Karpas-422 (cell line): ENCODE measurements around the gene CHRDL2. TPM values are rescaled to one million over a fixed set of nuclear protein-coding genes. Genes with fewer than 3 reads are reported as not detected.
"Not testable (repeated sequence)": the region's sequence is repeated elsewhere in the genome, so short reads cannot be mapped to it uniquely, and the experiment has no call there.

Experiments used
- DNase-seq: peaks from one replicate; pipeline ENCODE4 v3.0.0-alpha.2; 2015
- H2AFZ ChIP-seq: fragments of 200-600 bp; sonication (generic); 2 replicates; pipeline ENCODE4 v1.6.1; 2014; ENCODE audit warnings: antibody characterized with exemption, low read length, mixed read lengths
- H3K27ac ChIP-seq: fragments of 200-600 bp; sonication (generic); 2 replicates; pipeline ENCODE4 v1.5.1; 2014; ENCODE audit warnings: mild to moderate bottlenecking, low read length, moderate library complexity
- H3K27me3 ChIP-seq: fragments of 200-600 bp; sonication (generic); 2 replicates; pipeline ENCODE4 v1.6.1; 2014; ENCODE audit warnings: low read length, mixed read lengths
- H3K36me3 ChIP-seq: fragments of 200-600 bp; sonication (generic); 2 replicates; pipeline ENCODE4 v1.6.1; 2014; ENCODE audit warnings: low read length, mixed read lengths; ENCODE audit not compliant: insufficient read depth
- H3K4me1 ChIP-seq: fragments of 200-600 bp; sonication (generic); 2 replicates; pipeline ENCODE4 v1.6.1; 2014; ENCODE audit warnings: mild to moderate bottlenecking, low read length, mixed read lengths
- H3K4me2 ChIP-seq: fragments of 200-600 bp; sonication (generic); 2 replicates; pipeline ENCODE4 v1.6.1; 2014; ENCODE audit warnings: low read length, low read depth, mild to moderate bottlenecking; ENCODE audit not compliant: poor library complexity, severe bottlenecking
- H3K4me3 ChIP-seq: fragments of 200-600 bp; sonication (generic); 2 replicates; pipeline ENCODE4 v1.5.1; 2014; ENCODE audit warnings: mild to moderate bottlenecking, antibody characterized with exemption, low read length, mixed read lengths
- H3K79me2 ChIP-seq: fragments of 200-600 bp; sonication (generic); 2 replicates; pipeline ENCODE4 v1.6.1; 2014; ENCODE audit warnings: mild to moderate bottlenecking, low read length, mixed read lengths
- H3K9ac ChIP-seq: fragments of 200-600 bp; sonication (generic); 2 replicates; pipeline ENCODE4 v1.6.0; 2014; ENCODE audit warnings: low read length
- H3K9me2 ChIP-seq: fragments of 200-600 bp; sonication (generic), shearing (Covaris generic); replicated peaks from 2 replicates; pipeline ENCODE4 v1.6.0; 2014; ENCODE audit warnings: mild to moderate bottlenecking, low read length, moderate library complexity; ENCODE audit not compliant: insufficient read depth
- H3K9me3 ChIP-seq: fragments of 300-700, 200-600 bp; sonication (generic); 2 replicates; pipeline ENCODE4 v1.6.1; 2014; ENCODE audit warnings: low read length, mixed read lengths
- H4K20me1 ChIP-seq: fragments of 200-600 bp; sonication (generic); 2 replicates; pipeline ENCODE4 v1.6.1; 2014; ENCODE audit warnings: mild to moderate bottlenecking, antibody characterized with exemption, low read length, low read depth; ENCODE audit not compliant: insufficient read depth
- total RNA-seq: library from RNA; depleted of rRNA; stranded (reverse); fragments of >200 nt; shearing (Covaris generic); gene quantifications from 2 replicates; pipeline ENCODE4 v1.2.3, GENCODE V29; 2014; ENCODE audit warnings: low replicate concordance

CHRDL2 gene
- total RNA-seq, 1 experiment from 2014 or later, result not detected

GRCh38 chr11:74773476-74773875 is 42.2 kb upstream of the CHRDL2 start:
- H3K9me3 ChIP-seq, result no peaks in the 10 kb centered on the region
- no peak overlapping the region for H2AFZ ChIP-seq
- H3K9me2 ChIP-seq, result no peaks in the 10 kb centered on the region
- peaks cover 100% of the 10 kb centered on the region for H3K79me2 ChIP-seq
- H3K9ac ChIP-seq, result no peak overlapping the region
- H3K4me1 ChIP-seq, result peaks cover 54% of the 10 kb centered on the region
- H3K36me3 ChIP-seq, result no peaks in the 10 kb centered on the region; the same call in 1 of the 2 replicates
- DNase-seq, result no peak
- no peak overlapping the region for H3K27ac ChIP-seq
- H3K4me2 ChIP-seq, result no peak overlapping the region
- H3K27me3 ChIP-seq, result no peaks in the 10 kb centered on the region
- H3K4me3 ChIP-seq, result no peak overlapping the region
- no peaks in the 10 kb centered on the region for H4K20me1 ChIP-seq

- Histone ChIP-seq H3K79me2 (peaks cover 97% of the 10 kb centered on the region), H3K36me3 (no peaks in the 10 kb centered on the region; the same call in 1 of the 2 replicates), H3K9me2 (no peaks in the 10 kb centered on the region), H3K4me2 (no peak overlapping the region), H2AFZ (no peak overlapping the region), H3K4me3 (no peak overlapping the region), H3K27ac (no peak overlapping the region), H3K27me3 (no peaks in the 10 kb centered on the region), H4K20me1 (no peaks in the 10 kb centered on the region), H3K4me1 (peaks cover 61% of the 10 kb centered on the region), H3K9ac (no peak overlapping the region), H3K9me3 (no peaks in the 10 kb centered on the region)
- no peak for DNase-seq
Observed at GRCh38 chr11:74771139-74771538, 39.9 kb upstream of the CHRDL2 start.

- H4K20me1 ChIP-seq, result no peaks in the 10 kb centered on the region
- H3K9ac ChIP-seq, result no peak overlapping the region
- H3K79me2 ChIP-seq, result peaks cover 97% of the 10 kb centered on the region
Observed at GRCh38 chr11:74770456-74770855, 39.2 kb upstream of the CHRDL2 start.

GRCh38 chr11:74769055-74769707 is 38.0 kb upstream of the CHRDL2 start:
- Histone ChIP-seq H3K27me3 (no peaks in the 10 kb centered on the region), H3K4me3 (no peak overlapping the region), H3K9me2 (no peaks in the 10 kb centered on the region), H3K9me3 (no peaks in the 10 kb centered on the region), H3K27ac (peak overlapping the region; percentile 24), H3K4me1 (peaks cover 48% of the 10 kb centered on the region), H2AFZ (no peak overlapping the region), H3K79me2 (peaks cover 97% of the 10 kb centered on the region), H3K36me3 (no peaks in the 10 kb centered on the region; the same call in 1 of the 2 replicates), H3K4me2 (no peak overlapping the region), H3K9ac (no peak overlapping the region), H4K20me1 (no peaks in the 10 kb centered on the region)
- no peak for DNase-seq

More at GRCh38 chr11:74770456-74770855, 39.2 kb upstream of the CHRDL2 start:
- H3K27ac ChIP-seq, result no peak overlapping the region
- H3K27me3 ChIP-seq, result no peaks in the 10 kb centered on the region
- no peak overlapping the region for H3K4me2 ChIP-seq
- H3K9me2 ChIP-seq, result no peaks in the 10 kb centered on the region
- H3K4me3 ChIP-seq, result no peak overlapping the region
- H2AFZ ChIP-seq, result no peak overlapping the region
- peaks cover 55% of the 10 kb centered on the region for H3K4me1 ChIP-seq
- H3K36me3 ChIP-seq, result no peaks in the 10 kb centered on the region; the same call in 1 of the 2 replicates
- DNase-seq, result no peak
- no peaks in the 10 kb centered on the region for H3K9me3 ChIP-seq

- H2AFZ ChIP-seq, H3K4me3 ChIP-seq, H3K9me3 ChIP-seq, H3K27me3 ChIP-seq, H3K9ac ChIP-seq, DNase-seq, H4K20me1 ChIP-seq, H3K9me2 ChIP-seq, H3K36me3 ChIP-seq: not testable (repeated sequence)
- Histone ChIP-seq H3K4me1 (peaks cover 42% of the 10 kb centered on the region), H3K27ac (peak overlapping the region; percentile 24), H3K4me2 (peak overlapping the region; percentile 25), H3K79me2 (peaks cover 97% of the 10 kb centered on the region)
Observed at GRCh38 chr11:74768172-74768651, 37.0 kb upstream of the CHRDL2 start.

- Histone ChIP-seq H3K9me3 (no peaks in the 10 kb centered on the region), H3K4me3 (no peak overlapping the region), H3K4me2 (no peak overlapping the region), H4K20me1 (no peaks in the 10 kb centered on the region), H3K9ac (no peak overlapping the region), H3K27ac (no peak overlapping the region), H3K27me3 (no peaks in the 10 kb centered on the region), H3K79me2 (peaks cover 93% of the 10 kb centered on the region), H3K9me2 (no peaks in the 10 kb centered on the region), H2AFZ (no peak overlapping the region), H3K36me3 (peaks cover 6% of the 10 kb centered on the region), H3K4me1 (peaks cover 31% of the 10 kb centered on the region)
- DNase-seq, result no peak
Observed at GRCh38 chr11:74766905-74767304, 35.7 kb upstream of the CHRDL2 start.

GRCh38 chr11:74756571-74756970 is 25.3 kb upstream of the CHRDL2 start:
- Histone ChIP-seq H3K4me1 (peaks cover 5% of the 10 kb centered on the region), H3K9me2 (no peaks in the 10 kb centered on the region), H3K9me3 (peaks cover 6% of the 10 kb centered on the region; the same call in 1 of the 2 replicates), H3K4me2 (no peak overlapping the region), H4K20me1 (no peaks in the 10 kb centered on the region), H3K79me2 (peaks cover 52% of the 10 kb centered on the region), H3K9ac (no peak overlapping the region), H3K27ac (no peak overlapping the region), H2AFZ (no peak overlapping the region), H3K27me3 (no peaks in the 10 kb centered on the region), H3K36me3 (peaks cover 25% of the 10 kb centered on the region), H3K4me3 (no peak overlapping the region)
- no peak for DNase-seq

GRCh38 chr11:74755395-74755995 is 24.3 kb upstream of the CHRDL2 start:
- Histone ChIP-seq H4K20me1 (peaks cover 2% of the 10 kb centered on the region; the same call in 1 of the 2 replicates), H3K4me1 (peaks cover 11% of the 10 kb centered on the region), H3K9me2 (no peaks in the 10 kb centered on the region), H3K9me3 (peaks cover 6% of the 10 kb centered on the region; the same call in 1 of the 2 replicates), H3K27ac (peak overlapping the region; percentile 9; the same call in 1 of the 2 replicates), H2AFZ (no peak overlapping the region), H3K36me3 (peaks cover 31% of the 10 kb centered on the region), H3K27me3 (no peaks in the 10 kb centered on the region), H3K4me2 (no peak overlapping the region), H3K9ac (no peak overlapping the region), H3K79me2 (peaks cover 63% of the 10 kb centered on the region), H3K4me3 (no peak overlapping the region)
- no peak for DNase-seq
